ENCODE measurements around the gene TCL1B. TPM values are rescaled to one million over a fixed set of nuclear protein-coding genes. Genes with fewer than 3 reads are reported as not detected.

TCL1B gene
- total RNA-seq, 1 experiment from 2014 or later, result 3.6 TPM

GRCh38 chr14:95713596-95714371 lies 27.6 kb downstream of the TCL1B start, which contains the start of gene TCL1A:
TCL1A (minus strand) TSS chr14:95714125; CDS start chr14:95714066, 59 bp downstream.
- H2BK120ac ChIP-seq (ENCODE audit: low read depth, low read length, poor library complexity, severe bottlenecking), result no peak within 1 kb of the TSS
- H3K79me1 ChIP-seq (ENCODE audit: insufficient read depth, low read depth, low read length, poor library complexity, severe bottlenecking), result no peaks in the 10 kb centered on the region

More at GRCh38 chr14:95713596-95714371, 27.6 kb downstream of the TCL1B start, which contains the start of gene TCL1A:
- Histone ChIP-seq H3T11ph (ENCODE audit: low read length) (no peak within 1 kb of the TSS), H3K14ac (ENCODE audit: insufficient read depth, low read length) (no peak within 1 kb of the TSS), H3K4me2 (ENCODE audit: insufficient read depth, insufficient read length, low read length) (no peak within 1 kb of the TSS), H3K4me1 (ENCODE audit: insufficient read depth, low read length) (peaks cover 3% of the 10 kb centered on the region; the same call in 1 of the 2 replicates), H2BK12ac (ENCODE audit: insufficient read length, low read depth, low read length) (no peak within 1 kb of the TSS), H3K27ac (ENCODE audit: insufficient read length, low read depth, low read length) (no peak within 1 kb of the TSS), H3K27me3 (ENCODE audit: insufficient read depth, low read length) (no peaks in the 10 kb centered on the region; the same call in 1 of the 2 replicates), H4K8ac (replicated peaks; ENCODE audit: insufficient read length, low read depth, low read length) (no peak within 1 kb of the TSS), H4K20me1 (ENCODE audit: control insufficient read depth, insufficient read depth, insufficient read length) (no peaks in the 10 kb centered on the region), H3K9ac (ENCODE audit: extremely low read depth, insufficient read length, low read length) (no peak within 1 kb of the TSS), H3K79me2 (ENCODE audit: insufficient read depth, low read length) (no peaks in the 10 kb centered on the region), H3K4ac (ENCODE audit: low read depth, low read length) (no peak within 1 kb of the TSS), H4K91ac (ENCODE audit: insufficient read length, low read depth, low read length) (no peak within 1 kb of the TSS), H2AFZ (ENCODE audit: low read length) (no peak within 1 kb of the TSS), H2AK5ac (ENCODE audit: insufficient read length, low read length) (no peak within 1 kb of the TSS), H3K9me3 (ENCODE audit: control insufficient read depth, low read depth, low read length) (no peaks in the 10 kb centered on the region), H3K23me2 (ENCODE audit: insufficient read length, low read depth, low read length, poor library complexity, severe bottlenecking) (peaks cover 2% of the 10 kb centered on the region), H2BK20ac (ENCODE audit: low read depth, low read length, poor library complexity, severe bottlenecking) (no peak within 1 kb of the TSS), H3K18ac (ENCODE audit: insufficient read length, low read depth, low read length) (no peak within 1 kb of the TSS), H2BK5ac (ENCODE audit: insufficient read length, low read length) (no peak within 1 kb of the TSS), H3K23ac (ENCODE audit: insufficient read length, low read depth, low read length) (no peak within 1 kb of the TSS), H3K56ac (ENCODE audit: insufficient read length, low read depth, low read length) (no peak within 1 kb of the TSS), H2BK15ac (ENCODE audit: low read depth, low read length) (no peak within 1 kb of the TSS), H4K5ac (ENCODE audit: insufficient read length, low read depth, low read length) (no peak within 1 kb of the TSS)
- WGBS (ENCODE audit: extremely low coverage, insufficient read length, low lambda C conversion rate), result no CpG with 5 or more reads among the region's 47 CpGs
- H3K27ac Mint-ChIP-seq, result no peak within 1 kb of the TSS
- no peak for TF ChIP-seq CTCF (conservative IDR thresholded peaks at IDR 0.05)
- peak; percentile 88 for DNase-seq
- H3K4me3 Mint-ChIP-seq, result no peak within 1 kb of the TSS
- H3K4me1 Mint-ChIP-seq, result peaks cover 11 to 12% of the 10 kb centered on the region in 2 experiments
- H3K36me3 Mint-ChIP-seq (ENCODE audit: insufficient read depth in 1 of 3, low read depth in 3 of 3), result no peaks in the 10 kb centered on the region; a peak in 1 of 7 replicates
- H3K9me3 Mint-ChIP-seq, result no peaks in the 10 kb centered on the region; a peak in 1 of 5 replicates
- peaks cover 44% of the 10 kb centered on the region for H3K27me3 Mint-ChIP-seq (ENCODE audit: low read depth)
